H1 (cell line): ENCODE data around the gene MED16.

Experiments used
- CHD1 ChIP-seq: IDR thresholded peaks from 2 replicates; pipeline ENCODE4 v1.6.1; 2012; ENCODE audit warnings: low read depth, low read length, improper control_type of control experiment
- CREB1 ChIP-seq: IDR thresholded peaks from 2 replicates; pipeline ENCODE4 v1.6.1; 2012; ENCODE audit warnings: inconsistent platforms
- EZH2 ChIP-seq: fragments of 200-600 bp; sonication (generic); IDR thresholded peaks from 2 replicates; pipeline ENCODE4 v1.7.1; 2012; ENCODE audit warnings: low read depth, mild to moderate bottlenecking, moderate library complexity, low read length, inconsistent platforms; ENCODE audit not compliant: severe bottlenecking
- JUN ChIP-seq: IDR thresholded peaks from 2 replicates; pipeline ENCODE4 v1.6.1; 2011; ENCODE audit warnings: low read depth, mild to moderate bottlenecking, improper control_type of control experiment, low read length
- JUND ChIP-seq: IDR thresholded peaks from 2 replicates; pipeline ENCODE4 v1.6.1; 2011; ENCODE audit warnings: mild to moderate bottlenecking, improper control_type of control experiment, low read length
- POLR2AphosphoS5 ChIP-seq: IDR thresholded peaks from 2 replicates; pipeline ENCODE4 v1.6.1; 2011; ENCODE audit warnings: low read depth, low read length
- SIX5 ChIP-seq: IDR thresholded peaks from 2 replicates; pipeline ENCODE4 v1.6.1; 2011; ENCODE audit warnings: mild to moderate bottlenecking, low read depth, low read length
- SP1 ChIP-seq: IDR thresholded peaks from 2 replicates; pipeline ENCODE4 v1.6.1; 2011; ENCODE audit warnings: low read depth, low read length
- TF ChIP-seq, protein P1 (sequence below), 3 experiments: IDR thresholded peaks; 1 replicate in 2 of 3; 2 replicates in 1 of 3; pipeline versions ENCODE4 v1.5.1 to v1.6.1; 2011; ENCODE audit warnings: low read length in 3 of 3, mild to moderate bottlenecking in 3 of 3, inconsistent platforms in 2 of 3, low read depth in 1 of 3, moderate library complexity in 1 of 3; ENCODE audit not compliant: insufficient read depth in 1 of 3; ENCODE audit errors: control extremely low read depth in 1 of 3

DNA sequence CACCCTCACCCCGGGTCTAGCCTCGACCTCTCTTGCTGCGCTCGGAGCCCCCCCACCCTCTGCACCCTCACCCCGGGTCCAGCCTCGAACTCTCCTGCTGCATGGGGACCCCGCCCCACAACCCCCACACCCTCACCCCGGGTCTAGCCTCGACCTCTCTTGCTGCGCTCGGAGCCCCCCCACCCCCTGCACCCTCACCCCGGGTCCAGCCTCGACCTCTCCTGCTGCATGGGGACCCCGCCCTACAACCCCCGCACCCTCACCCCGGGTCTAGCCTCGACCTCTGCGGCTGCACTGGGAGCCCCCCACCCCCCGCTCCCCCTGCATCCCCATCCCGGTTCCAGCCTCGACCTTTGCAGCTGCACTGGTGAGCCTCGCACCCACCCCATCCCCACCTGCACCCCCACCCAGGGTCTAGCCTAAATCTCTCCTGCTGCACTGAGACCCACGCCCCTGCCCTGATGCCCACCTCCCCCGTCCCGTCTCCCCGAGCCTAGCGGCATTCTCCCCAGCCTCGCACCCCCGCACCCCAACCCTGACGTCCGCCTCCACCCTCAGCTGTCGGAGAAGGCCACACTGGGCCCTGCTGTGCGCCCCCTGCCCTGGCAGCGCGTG, 31.7 kb downstream of the MED16 start:
- TF ChIP-seq, protein P1, sequence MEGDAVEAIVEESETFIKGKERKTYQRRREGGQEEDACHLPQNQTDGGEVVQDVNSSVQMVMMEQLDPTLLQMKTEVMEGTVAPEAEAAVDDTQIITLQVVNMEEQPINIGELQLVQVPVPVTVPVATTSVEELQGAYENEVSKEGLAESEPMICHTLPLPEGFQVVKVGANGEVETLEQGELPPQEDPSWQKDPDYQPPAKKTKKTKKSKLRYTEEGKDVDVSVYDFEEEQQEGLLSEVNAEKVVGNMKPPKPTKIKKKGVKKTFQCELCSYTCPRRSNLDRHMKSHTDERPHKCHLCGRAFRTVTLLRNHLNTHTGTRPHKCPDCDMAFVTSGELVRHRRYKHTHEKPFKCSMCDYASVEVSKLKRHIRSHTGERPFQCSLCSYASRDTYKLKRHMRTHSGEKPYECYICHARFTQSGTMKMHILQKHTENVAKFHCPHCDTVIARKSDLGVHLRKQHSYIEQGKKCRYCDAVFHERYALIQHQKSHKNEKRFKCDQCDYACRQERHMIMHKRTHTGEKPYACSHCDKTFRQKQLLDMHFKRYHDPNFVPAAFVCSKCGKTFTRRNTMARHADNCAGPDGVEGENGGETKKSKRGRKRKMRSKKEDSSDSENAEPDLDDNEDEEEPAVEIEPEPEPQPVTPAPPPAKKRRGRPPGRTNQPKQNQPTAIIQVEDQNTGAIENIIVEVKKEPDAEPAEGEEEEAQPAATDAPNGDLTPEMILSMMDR (IDR thresholded peaks at IDR 0.05; ENCODE audit: control extremely low read depth in 1 of 3, insufficient read depth in 1 of 3, low read depth in 1 of 3, low read length in 3 of 3), result no peak
- TF ChIP-seq CREB1 (no peak), CHD1 (no peak), EZH2 (no peak), JUND (no peak), POLR2AphosphoS5 (no peak), JUN (no peak), SP1 (no peak), SIX5 (no peak)
